ENCODE measurements around the gene REV3L.
"Not testable (repeated sequence)": the region's sequence is repeated elsewhere in the genome, so short reads cannot be mapped to it uniquely, and the experiment has no call there.

Gene REV3L

GRCh38 chr6:111260570-111261298, 222.3 kb downstream of the REV3L start:
- DNase-seq (ENCODE audit: low read depth), result no peak

GRCh38 chr6:111259089-111259831, 223.8 kb downstream of the REV3L start:
- DNase-seq (ENCODE audit: low read depth), result peak; percentile 99

GRCh38 chr6:111258615-111259088, 224.4 kb downstream of the REV3L start:
- no peak for DNase-seq (ENCODE audit: low read depth)

- DNase-seq (ENCODE audit: low read depth), result no peak
Observed at GRCh38 chr6:111258010-111258409, 225.0 kb downstream of the REV3L start.

GRCh38 chr6:111256646-111257045, 226.4 kb downstream of the REV3L start:
- DNase-seq (ENCODE audit: low read depth), result no peak

- DNase-seq (ENCODE audit: low read depth), result not testable (repeated sequence)
Observed at GRCh38 chr6:111255838-111256237, 227.2 kb downstream of the REV3L start.

GRCh38 chr6:111254779-111255166, 228.2 kb downstream of the REV3L start:
- no peak for DNase-seq (ENCODE audit: low read depth)

GRCh38 chr6:111254004-111254778, 228.8 kb downstream of the REV3L start:
- DNase-seq (ENCODE audit: low read depth), result no peak

- no peak for DNase-seq (ENCODE audit: low read depth)
Observed at GRCh38 chr6:111252726-111253125, 230.3 kb downstream of the REV3L start.

GRCh38 chr6:111250791-111251354, 232.1 kb downstream of the REV3L start:
- DNase-seq (ENCODE audit: low read depth), result no peak
